PC-9 (cell line): Measurements from ENCODE around the gene TMEM87A. TPM values are rescaled to one million over a fixed set of nuclear protein-coding genes. Genes with fewer than 3 reads are reported as not detected.

Experiments used
- BruUV-seq: library from RNA; stranded (reverse); fragments of 400-500 nt; replicated peaks from 2 replicates; lab custom pipeline; 2021; lab: Mats Ljungman, UMichigan
- CTCF ChIA-PET: fragments of 300-600 bp; sonication (Branson Sonifier 250); formaldehyde crosslinking; loops from one replicate; lab custom pipeline; 2022; ENCODE audit warnings: antibody characterized with exemption; lab: Charles Lee
- POLR2A ChIA-PET: fragments of 300-600 bp; sonication (Branson Sonifier 250); formaldehyde crosslinking; loops from one replicate; lab custom pipeline; 2022; ENCODE audit warnings: antibody characterized with exemption; ENCODE audit not compliant: unreplicated experiment; lab: Charles Lee
- DNase-seq, 2 experiments: peaks; one replicate each; pipeline versions ENCODE4 v3.0.0 to v3.0.0-alpha.2; 2015 to 2022; ENCODE audit warnings: mixed read lengths in 1 of 2
- H2AFZ ChIP-seq: fragments of 200-600 bp; sonication (generic); 2 replicates; pipeline ENCODE4 v1.8.1; 2017; ENCODE audit warnings: antibody characterized with exemption
- H3F3A ChIP-seq: fragments of 200-600 bp; sonication (generic); 2 replicates; pipeline ENCODE4 v1.8.1; 2017; ENCODE audit warnings: antibody characterized with exemption, mild to moderate bottlenecking, low read depth; ENCODE audit not compliant: insufficient read depth
- H3K27ac ChIP-seq: fragments of 200-600 bp; sonication (generic); 2 replicates; pipeline ENCODE4 v1.6.1; 2016; ENCODE audit warnings: mixed run types
- H3K27me3 ChIP-seq: fragments of 200-600 bp; sonication (generic); 2 replicates; pipeline ENCODE4 v1.6.1; 2016; ENCODE audit warnings: low read depth, mixed run types; ENCODE audit not compliant: insufficient read depth
- H3K36me3 ChIP-seq: fragments of 200-600 bp; sonication (generic); 2 replicates; pipeline ENCODE4 v1.6.1; 2016; ENCODE audit warnings: low read depth, mixed run types
- H3K4me1 ChIP-seq: fragments of 200-600 bp; sonication (generic); replicated peaks from 2 replicates; pipeline ENCODE4 v1.6.1; 2016; ENCODE audit warnings: mixed run types; ENCODE audit not compliant: insufficient read depth
- H3K4me2 ChIP-seq: fragments of 200-600 bp; sonication (generic); 2 replicates; pipeline ENCODE4 v1.6.1; 2017; ENCODE audit warnings: mixed run types
- H3K4me3 ChIP-seq: fragments of 200-600 bp; sonication (generic); 2 replicates; pipeline ENCODE4 v1.6.1; 2016; ENCODE audit warnings: mixed run types
- H3K79me2 ChIP-seq: fragments of 200-600 bp; sonication (generic); 2 replicates; pipeline ENCODE4 v1.6.1; 2017; ENCODE audit warnings: low read depth, mixed run types
- H3K9me2 ChIP-seq: fragments of 200-600 bp; sonication (generic); 2 replicates; pipeline ENCODE4 v1.8.1; 2017; ENCODE audit warnings: mild to moderate bottlenecking; ENCODE audit not compliant: insufficient read depth
- H3K9me3 ChIP-seq: fragments of 200-600 bp; sonication (generic); 2 replicates; pipeline ENCODE4 v1.8.1; 2016; ENCODE audit warnings: low read depth; ENCODE audit not compliant: insufficient read depth
- H4K20me1 ChIP-seq: fragments of 200-600 bp; sonication (generic); 2 replicates; pipeline ENCODE4 v1.8.1; 2017; ENCODE audit not compliant: insufficient read depth
- CTCF ChIP-seq: fragments of 200-600 bp; sonication (generic); conservative IDR thresholded peaks from 2 replicates; pipeline ENCODE4 v1.6.1; 2017; ENCODE audit warnings: mixed run types, antibody characterized with exemption, mild to moderate bottlenecking, moderate library complexity
- EZH2 ChIP-seq: fragments of 200-600 bp; sonication (generic); IDR thresholded peaks from 2 replicates; pipeline ENCODE4 v1.8.0; 2017; ENCODE audit warnings: antibody characterized with exemption, low read depth
- intact Hi-C: fragments of 100-400 bp; cut with micrococcal nuclease; formaldehyde crosslinking; loops from one replicate; pipeline ENCODE4 v1.10.0; 2022; ENCODE audit not compliant: unreplicated experiment
- total RNA-seq: library from RNA; stranded (reverse); gene quantifications from 2 replicates; pipeline ENCODE4 v1.2.3, GENCODE V29; 2021

TMEM87A gene
- total RNA-seq, 1 experiment from 2014 or later, result 45.1 TPM

DNA sequence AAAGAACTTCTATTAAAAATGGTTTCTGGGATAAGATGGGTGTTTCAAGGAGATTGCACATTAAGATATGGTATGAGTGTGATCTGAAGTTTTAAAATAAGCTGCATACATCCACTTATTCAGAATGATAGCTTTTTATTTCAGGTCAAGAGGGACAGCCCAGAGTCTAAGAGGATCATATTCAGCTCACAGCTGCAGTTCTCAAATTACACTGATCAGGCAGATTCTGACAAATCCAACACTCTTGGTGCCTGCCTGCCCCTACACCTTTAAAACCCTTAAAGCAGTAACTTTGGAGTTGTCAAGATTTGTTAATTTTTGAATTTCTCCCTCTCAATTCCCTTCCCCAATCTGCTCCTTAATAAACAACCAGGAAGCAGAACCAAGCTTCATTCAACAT lies 9.1 kb upstream of the TMEM87A start:
- no peak overlapping the region for H3K27ac ChIP-seq
- H2AFZ ChIP-seq, result no peak overlapping the region
- no peaks in the 10 kb centered on the region for H3K27me3 ChIP-seq
- intact Hi-C loops, result no loop called here
- H3K9me3 ChIP-seq, result no peaks in the 10 kb centered on the region
- POLR2A ChIA-PET, result no interaction called here
- H3K79me2 ChIP-seq, result no peaks in the 10 kb centered on the region
- H3K9me2 ChIP-seq, result no peaks in the 10 kb centered on the region
- 0 out of 2 replicates have a peak, but pooled peaks cover 6% of the 10 kb centered on the region for H3K4me1 ChIP-seq
- no TSS peak for BruUV-seq
- H3K4me3 ChIP-seq, result no peak overlapping the region
- H3K4me2 ChIP-seq, result no peak overlapping the region
- no peak for TF ChIP-seq EZH2
- TF ChIP-seq CTCF, result no peak
- no peak for DNase-seq
- H3F3A ChIP-seq, result no peaks in the 10 kb centered on the region
- H3K36me3 ChIP-seq, result no peaks in the 10 kb centered on the region
- CTCF ChIA-PET, result no interaction called here
- no peaks in the 10 kb centered on the region for H4K20me1 ChIP-seq

DNA sequence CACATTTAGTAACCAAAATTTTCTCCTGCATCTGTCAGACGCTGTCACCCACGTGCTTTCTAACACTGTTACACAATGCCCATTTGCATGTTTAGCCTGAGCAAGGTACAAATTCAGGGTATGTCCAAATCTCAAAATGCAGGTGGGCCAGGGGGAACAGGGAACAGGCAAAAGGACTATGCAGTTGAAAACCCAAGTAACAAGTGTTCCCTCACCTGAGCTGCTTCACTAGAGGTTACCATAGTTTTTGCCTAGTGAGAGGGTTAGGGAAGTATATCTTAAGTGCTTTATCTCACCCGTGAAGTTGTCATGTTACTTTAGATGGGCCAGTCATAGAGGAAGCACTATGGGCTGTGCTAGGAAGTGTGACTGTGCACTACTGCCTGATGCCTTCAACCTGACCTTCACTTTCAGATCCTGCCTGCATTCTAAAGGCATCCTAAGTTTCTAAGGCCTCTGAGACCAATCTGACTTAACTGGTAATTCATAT lies 6.0 kb upstream of the TMEM87A start:
- peaks cover 8% of the 10 kb centered on the region; the same call in 1 of the 2 replicates for H3F3A ChIP-seq
- peaks cover 20% of the 10 kb centered on the region for H3K4me1 ChIP-seq
- no peaks in the 10 kb centered on the region for H3K9me2 ChIP-seq
- H3K9me3 ChIP-seq, result no peaks in the 10 kb centered on the region
- TF ChIP-seq EZH2 (no peak), CTCF (no peak)
- no peak overlapping the region for H3K27ac ChIP-seq
- no TSS peak for BruUV-seq
- no peak overlapping the region for H2AFZ ChIP-seq
- POLR2A ChIA-PET, result interaction anchor here (0.7 kb wide), 1 partner anchor 10 kb away, joined by 5 read pairs; no protein-coding TSS in a partner anchor
- no peaks in the 10 kb centered on the region for H4K20me1 ChIP-seq
- intact Hi-C loops, result loop anchor here (10.0 kb wide), 1 partner anchor 106 kb away; no protein-coding TSS in a partner anchor
- no peaks in the 10 kb centered on the region for H3K27me3 ChIP-seq
- no peak overlapping the region for H3K4me3 ChIP-seq
- no peak overlapping the region for H3K4me2 ChIP-seq
- H3K79me2 ChIP-seq, result peaks cover 14% of the 10 kb centered on the region
- CTCF ChIA-PET, result no interaction called here
- no peaks in the 10 kb centered on the region for H3K36me3 ChIP-seq
- no peak for DNase-seq

DNA sequence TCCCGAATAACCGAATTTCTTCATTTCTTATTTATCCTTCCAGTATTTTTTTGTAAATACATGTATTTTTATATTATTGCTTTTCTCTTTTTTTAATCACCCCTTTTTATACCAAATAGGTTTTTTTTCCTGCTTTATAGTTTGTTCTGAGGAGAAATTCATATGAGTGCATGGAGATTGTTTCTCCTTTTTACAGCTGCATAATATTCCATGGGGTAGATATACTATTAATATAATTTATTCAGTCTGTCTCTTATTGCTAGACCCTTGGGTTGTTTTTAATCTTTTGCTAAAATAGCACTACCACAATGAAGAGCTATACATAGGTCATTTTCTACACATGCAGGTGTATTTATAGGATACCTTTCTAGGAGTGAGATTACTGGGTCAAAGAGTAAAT lies 3.5 kb upstream of the TMEM87A start:
- H3K4me2 ChIP-seq, result no peak overlapping the region
- H3K27ac ChIP-seq, result no peak overlapping the region
- intact Hi-C loops, result loop anchor here (10.0 kb wide), 1 partner anchor 108 kb away; no protein-coding TSS in a partner anchor
- ChIA-PET POLR2A (interaction anchor here (0.7 kb wide), 1 partner anchor 138 kb away, joined by 4 read pairs; no protein-coding TSS in a partner anchor), CTCF (no interaction called here)
- no peaks in the 10 kb centered on the region for H3K9me3 ChIP-seq
- peaks cover 16% of the 10 kb centered on the region; the same call in 1 of the 2 replicates for H3F3A ChIP-seq
- peaks cover 26% of the 10 kb centered on the region for H3K4me1 ChIP-seq
- H3K27me3 ChIP-seq, result no peaks in the 10 kb centered on the region
- BruUV-seq, result no TSS peak
- peaks cover 25% of the 10 kb centered on the region for H3K79me2 ChIP-seq
- no peaks in the 10 kb centered on the region for H3K36me3 ChIP-seq
- no peak for TF ChIP-seq EZH2
- no peak for TF ChIP-seq CTCF
- H3K4me3 ChIP-seq, result no peak overlapping the region
- DNase-seq, result no peak
- no peak overlapping the region for H2AFZ ChIP-seq
- no peaks in the 10 kb centered on the region for H4K20me1 ChIP-seq
- no peaks in the 10 kb centered on the region for H3K9me2 ChIP-seq
